CD14-positive monocyte (primary cell): ENCODE results near the gene WIPF1. TPM values are rescaled to one million over a fixed set of nuclear protein-coding genes. Genes with fewer than 3 reads are reported as not detected.
A peak's percentile ranks its signal among the peaks of the same experiment; 100 is the strongest.

ENCODE experiments used
- DNase-seq, 3 donors: peaks; one replicate each; pipeline ENCODE4 v3.0.0-alpha.2; 2011 to 2022
- H2AFZ ChIP-seq: 2 replicates; pipeline ENCODE4 v1.6.0; 2012; ENCODE audit warnings: mild to moderate bottlenecking, low read depth, low read length, inconsistent platforms; ENCODE audit not compliant: insufficient read depth, poor library complexity, severe bottlenecking
- H3K27ac ChIP-seq, 2 donors: 1 replicate in 1 of 2; 2 replicates in 1 of 2; pipeline ENCODE4 v1.5.1; 2012 to 2013; ENCODE audit warnings: low read length in 2 of 2, control low read depth in 1 of 2, inconsistent platforms in 1 of 2, low read depth in 1 of 2, mild to moderate bottlenecking in 1 of 2
- H3K27me3 ChIP-seq, 2 donors: one replicate each; pipeline versions ENCODE4 v1.6.0 to v1.6.1; 2011 to 2013; ENCODE audit warnings: low read length in 2 of 2; ENCODE audit not compliant: control insufficient read depth in 2 of 2, insufficient read depth in 2 of 2
- H3K36me3 ChIP-seq, 2 donors: replicated peaks in 1 of 2; 1 replicate in 1 of 2; 2 replicates in 1 of 2; pipeline versions ENCODE4 v1.5.1 to v1.6.1; 2012 to 2013; ENCODE audit warnings: low read length in 2 of 2, control low read depth in 1 of 2, inconsistent platforms in 1 of 2, mild to moderate bottlenecking in 1 of 2; ENCODE audit not compliant: insufficient read depth in 2 of 2, control insufficient read depth in 1 of 2
- H3K4me1 ChIP-seq, 2 donors: 1 replicate in 1 of 2; 2 replicates in 1 of 2; pipeline versions ENCODE4 v1.5.1 to v1.6.1; 2012 to 2013; ENCODE audit warnings: low read length in 2 of 2, control low read depth in 1 of 2, inconsistent platforms in 1 of 2, mild to moderate bottlenecking in 1 of 2, moderate library complexity in 1 of 2; ENCODE audit not compliant: insufficient read depth in 2 of 2, control insufficient read depth in 1 of 2
- H3K4me2 ChIP-seq: replicated peaks from 2 replicates; pipeline ENCODE3; 2012; ENCODE audit warnings: low read length, moderate library complexity, mild to moderate bottlenecking; ENCODE audit not compliant: poor library complexity, severe bottlenecking; ENCODE audit errors: extremely low read depth
- H3K4me3 ChIP-seq, 3 experiments: fragments of 200-600 bp in 1 of 3; sonication (generic) in 1 of 3; replicated peaks in 1 of 3; 1 replicate in 2 of 3; 2 replicates in 1 of 3; pipeline ENCODE4 v1.5.1; 2011 to 2013; ENCODE audit warnings: low read length in 3 of 3, mild to moderate bottlenecking in 3 of 3, control low read depth in 2 of 3, low read depth in 2 of 3, inconsistent platforms in 1 of 3, moderate library complexity in 1 of 3
- H3K79me2 ChIP-seq: 2 replicates; pipeline ENCODE4 v1.6.0; 2012; ENCODE audit warnings: mild to moderate bottlenecking, control low read depth, inconsistent platforms, low read length, moderate library complexity; ENCODE audit not compliant: insufficient read depth
- H3K9ac ChIP-seq: 2 replicates; pipeline ENCODE4 v1.6.0; 2017; ENCODE audit warnings: low read length, mild to moderate bottlenecking; ENCODE audit not compliant: insufficient read depth, poor library complexity, severe bottlenecking
- H3K9me3 ChIP-seq, 2 donors: replicated peaks in 1 of 2; 1 replicate in 1 of 2; 2 replicates in 1 of 2; pipeline versions ENCODE4 v1.5.1 to v1.6.1; 2012 to 2013; ENCODE audit warnings: low read length in 2 of 2, control low read depth in 1 of 2; ENCODE audit not compliant: control insufficient read depth in 1 of 2, insufficient read depth in 1 of 2
- H4K20me1 ChIP-seq: 2 replicates; pipeline ENCODE4 v1.6.0; 2012; ENCODE audit warnings: mild to moderate bottlenecking, low read length, control low read depth, moderate library complexity; ENCODE audit not compliant: insufficient read depth
- H3K27ac Mint-ChIP-seq, 7 donors: one replicate each; pipeline ENCODE4 v1.8.0; 2020; ENCODE audit warnings: mild to moderate bottlenecking in 7 of 7, mixed read lengths in 7 of 7, moderate library complexity in 6 of 7, inconsistent platforms in 2 of 7
- H3K27me3 Mint-ChIP-seq, 3 donors: one replicate each; pipeline ENCODE4 v1.8.0; 2021 to 2022; ENCODE audit warnings: low read depth in 3 of 3, mild to moderate bottlenecking in 3 of 3, mixed read lengths in 3 of 3, moderate library complexity in 3 of 3, inconsistent platforms in 1 of 3
- H3K36me3 Mint-ChIP-seq, 2 donors: one replicate each; pipeline ENCODE4 v1.8.0; 2020; ENCODE audit warnings: mixed read lengths in 2 of 2, inconsistent platforms in 1 of 2, mild to moderate bottlenecking in 1 of 2
- H3K4me1 Mint-ChIP-seq: one replicate; pipeline ENCODE4 v1.8.0; 2020; ENCODE audit warnings: mild to moderate bottlenecking, mixed read lengths
- H3K4me3 Mint-ChIP-seq, 2 donors: one replicate each; pipeline ENCODE4 v1.8.0; 2020; ENCODE audit warnings: mild to moderate bottlenecking in 2 of 2, mixed read lengths in 2 of 2, moderate library complexity in 1 of 2
- H3K9me3 Mint-ChIP-seq, 7 donors: one replicate each; pipeline ENCODE4 v1.8.0; 2020 to 2022; ENCODE audit warnings: mixed read lengths in 7 of 7, mild to moderate bottlenecking in 6 of 7, moderate library complexity in 6 of 7, inconsistent platforms in 2 of 7
- WGBS: methylation state at CpG from one replicate; pipeline ENCODE4 v1.1.5; 2013; ENCODE audit warnings: missing lambda C conversion rate; ENCODE audit not compliant: insufficient coverage; 5-methylcytosine and 5-hydroxymethylcytosine counted together
- intact Hi-C, 2 donors: fragments of 100-400 bp; cut with micrococcal nuclease; formaldehyde crosslinking; loops; one replicate each; pipeline versions ENCODE4 v1.15.0 to v1.15.1; 2023
- polyA plus RNA-seq, 3 donors: library from polyadenylated mRNA; depleted of rRNA in 1 of 3; unstranded in 2 of 3; stranded (reverse) in 1 of 3; fragments of 300-500 nt in 2 of 3; fragments of >200 nt in 1 of 3; fragmentation: Illumina TruSeq in 2 of 3; gene quantifications; 1 replicate in 2 of 3; 2 replicates in 1 of 3; pipeline ENCODE4 v1.2.3, GENCODE V29; 2012 to 2021
- TF ChIP-seq, protein P1 (sequence below): fragments of 200-600 bp; IDR thresholded peaks from one replicate; pipeline ENCODE4 v1.8.0; 2022; ENCODE audit warnings: antibody characterized with exemption, mild to moderate bottlenecking

WIPF1 gene
- polyA plus RNA-seq, 3 donors = 43.9 to 126 (median 74.3) TPM

- Mint-ChIP-seq H3K36me3 (peaks cover 71 to 75% of the 10 kb centered on the region in 2 donors), H3K4me1 (peaks cover 57% of the 10 kb centered on the region), H3K9me3 (peaks cover 0 to 3% (median 0%) of the 10 kb centered on the region in 7 donors), H3K4me3 (no peak overlapping the region), H3K27ac (peak overlapping the region; percentile 21 to 93 (median 84)), H3K27me3 (no peaks in the 10 kb centered on the region)
- Histone ChIP-seq H3K4me3 (no peak overlapping the region), H3K4me2 (no peak overlapping the region), H3K79me2 (peaks cover 100% of the 10 kb centered on the region), H3K27ac (peak overlapping the region; percentile 39 to 77), H3K27me3 (no peaks in the 10 kb centered on the region), H3K36me3 (peaks cover 48 to 74% of the 10 kb centered on the region in 2 donors), H4K20me1 (peaks cover 77% of the 10 kb centered on the region), H3K4me1 (peaks cover 30 to 35% of the 10 kb centered on the region in 2 donors), H3K9ac (no peak overlapping the region), H3K9me3 (no peaks in the 10 kb centered on the region), H2AFZ (no peak overlapping the region)
- TF ChIP-seq, protein P1, sequence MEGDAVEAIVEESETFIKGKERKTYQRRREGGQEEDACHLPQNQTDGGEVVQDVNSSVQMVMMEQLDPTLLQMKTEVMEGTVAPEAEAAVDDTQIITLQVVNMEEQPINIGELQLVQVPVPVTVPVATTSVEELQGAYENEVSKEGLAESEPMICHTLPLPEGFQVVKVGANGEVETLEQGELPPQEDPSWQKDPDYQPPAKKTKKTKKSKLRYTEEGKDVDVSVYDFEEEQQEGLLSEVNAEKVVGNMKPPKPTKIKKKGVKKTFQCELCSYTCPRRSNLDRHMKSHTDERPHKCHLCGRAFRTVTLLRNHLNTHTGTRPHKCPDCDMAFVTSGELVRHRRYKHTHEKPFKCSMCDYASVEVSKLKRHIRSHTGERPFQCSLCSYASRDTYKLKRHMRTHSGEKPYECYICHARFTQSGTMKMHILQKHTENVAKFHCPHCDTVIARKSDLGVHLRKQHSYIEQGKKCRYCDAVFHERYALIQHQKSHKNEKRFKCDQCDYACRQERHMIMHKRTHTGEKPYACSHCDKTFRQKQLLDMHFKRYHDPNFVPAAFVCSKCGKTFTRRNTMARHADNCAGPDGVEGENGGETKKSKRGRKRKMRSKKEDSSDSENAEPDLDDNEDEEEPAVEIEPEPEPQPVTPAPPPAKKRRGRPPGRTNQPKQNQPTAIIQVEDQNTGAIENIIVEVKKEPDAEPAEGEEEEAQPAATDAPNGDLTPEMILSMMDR = no peak
- 89% methylated on average over 1 of the region's 2 CpGs for WGBS
- no peak for DNase-seq
- intact Hi-C loops = no loop called here
These were observed 9.1 kb downstream of the WIPF1 start for GRCh38 chr2:174588463-174588862.

DNA sequence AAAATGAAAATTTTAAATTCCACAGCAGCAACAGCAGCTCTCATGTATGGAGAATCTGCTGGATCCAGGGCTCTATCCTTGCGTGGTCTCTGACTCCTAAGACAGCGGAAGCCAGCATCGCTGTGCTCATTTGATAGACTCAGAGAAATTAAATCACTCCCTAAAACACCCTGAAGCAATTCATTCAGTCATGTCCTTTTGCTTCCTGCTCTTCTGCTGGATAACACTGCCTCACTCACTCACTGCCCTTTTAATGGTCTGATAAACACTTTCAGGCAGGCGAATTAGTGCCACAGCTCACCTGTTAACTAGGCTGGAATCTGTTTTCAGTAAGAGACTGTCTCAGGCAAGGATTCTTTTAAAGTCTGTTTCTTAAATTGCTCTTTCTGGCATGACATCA lies 10.0 kb downstream of the WIPF1 start:
- Histone ChIP-seq H3K4me2 (no peak overlapping the region), H3K79me2 (peaks cover 100% of the 10 kb centered on the region), H3K4me1 (peaks cover 21 to 26% of the 10 kb centered on the region in 2 donors), H3K36me3 (peaks cover 57 to 82% of the 10 kb centered on the region in 2 donors), H3K9ac (peak overlapping the region; percentile 4), H2AFZ (no peak overlapping the region), H3K27me3 (no peaks in the 10 kb centered on the region), H4K20me1 (peaks cover 85% of the 10 kb centered on the region), H3K27ac (peak overlapping the region in 1 of 2 donors; percentile 77), H3K4me3 (no peak overlapping the region), H3K9me3 (no peaks in the 10 kb centered on the region)
- H3K27me3 Mint-ChIP-seq = no peaks in the 10 kb centered on the region
- TF ChIP-seq, protein P1 = no peak
- peaks cover 79 to 80% of the 10 kb centered on the region in 2 donors for H3K36me3 Mint-ChIP-seq
- H3K4me1 Mint-ChIP-seq = peaks cover 53% of the 10 kb centered on the region
- intact Hi-C loops = no loop called here
- no peak for DNase-seq
- whole genome bisulfite sequencing = no CpG with 5 or more reads among the region's 4 CpGs
- H3K27ac Mint-ChIP-seq = peak overlapping the region in 5 of 7 donors; percentile 46 to 93 (median 71)
- no peak overlapping the region for H3K4me3 Mint-ChIP-seq
- H3K9me3 Mint-ChIP-seq = peaks cover 0 to 3% (median 0%) of the 10 kb centered on the region in 7 donors
